Astrocyte (in vitro differentiated cells and primary cell): ENCODE data around the gene MEGF11. TPM values are rescaled to one million over a fixed set of nuclear protein-coding genes. Genes with fewer than 3 reads are reported as not detected.

Source experiments
- DNase-seq: peaks from one replicate; pipeline ENCODE4 v3.0.0-alpha.2; 2010; ENCODE audit warnings: low read depth
- FAIRE-seq: peaks from 2 replicates; lab custom pipeline; 2011; peaks lifted over from hg19 to GRCh38; lab: Jason Lieb, UNC
- H2AFZ ChIP-seq: 2 replicates; pipeline ENCODE4 v1.6.0; 2012; ENCODE audit warnings: low read depth, low read length, inconsistent platforms
- H3K27ac ChIP-seq: 2 replicates; pipeline ENCODE4 v1.5.1; 2011; ENCODE audit warnings: low read depth, low read length, inconsistent platforms
- H3K27me3 ChIP-seq: 2 replicates; pipeline ENCODE4 v1.6.0; 2011; ENCODE audit warnings: low read length, inconsistent platforms; ENCODE audit not compliant: insufficient read depth
- H3K36me3 ChIP-seq: 2 replicates; pipeline ENCODE4 v1.5.1; 2011; ENCODE audit warnings: low read length, inconsistent platforms; ENCODE audit not compliant: insufficient read depth
- H3K4me1 ChIP-seq: 2 replicates; pipeline ENCODE4 v1.5.1; 2011; ENCODE audit warnings: low read length, inconsistent platforms; ENCODE audit not compliant: insufficient read depth
- H3K4me2 ChIP-seq: 2 replicates; pipeline ENCODE4 v1.6.0; 2012; ENCODE audit warnings: low read length, inconsistent platforms
- H3K4me3 ChIP-seq: 2 replicates; pipeline ENCODE4 v1.5.1; 2011; ENCODE audit warnings: low read depth, mild to moderate bottlenecking, low read length, inconsistent platforms; ENCODE audit not compliant: insufficient read depth
- H3K79me2 ChIP-seq: 2 replicates; pipeline ENCODE4 v1.6.0; 2012; ENCODE audit warnings: mild to moderate bottlenecking, low read length, inconsistent platforms; ENCODE audit not compliant: insufficient read depth
- H3K9ac ChIP-seq: 2 replicates; pipeline ENCODE4 v1.6.0; 2012; ENCODE audit warnings: mild to moderate bottlenecking, low read length, inconsistent platforms
- H3K9me3 ChIP-seq: 2 replicates; pipeline ENCODE4 v1.5.1; 2012; ENCODE audit warnings: low read depth, mild to moderate bottlenecking, low read length, inconsistent platforms; ENCODE audit not compliant: insufficient read depth
- H4K20me1 ChIP-seq: 2 replicates; pipeline ENCODE4 v1.6.0; 2012; ENCODE audit warnings: low read length, inconsistent platforms; ENCODE audit not compliant: insufficient read depth
- H3K27ac Mint-ChIP-seq: one replicate; pipeline ENCODE4 v1.8.0; 2021; ENCODE audit warnings: mild to moderate bottlenecking, mixed read lengths; ENCODE audit not compliant: unreplicated experiment
- H3K27me3 Mint-ChIP-seq: one replicate; pipeline ENCODE4 v1.8.0; 2021; ENCODE audit warnings: low read depth, mixed read lengths; ENCODE audit not compliant: unreplicated experiment
- H3K36me3 Mint-ChIP-seq: one replicate; pipeline ENCODE4 v1.8.0; 2021; ENCODE audit warnings: low read depth, mixed read lengths; ENCODE audit not compliant: unreplicated experiment
- H3K4me1 Mint-ChIP-seq: one replicate; pipeline ENCODE4 v1.8.0; 2021; ENCODE audit warnings: low read depth, mixed read lengths; ENCODE audit not compliant: unreplicated experiment
- H3K4me3 Mint-ChIP-seq: one replicate; pipeline ENCODE4 v1.8.0; 2021; ENCODE audit warnings: mild to moderate bottlenecking, moderate library complexity, mixed read lengths; ENCODE audit not compliant: unreplicated experiment
- H3K9me3 Mint-ChIP-seq: one replicate; pipeline ENCODE4 v1.8.0; 2021; ENCODE audit warnings: mild to moderate bottlenecking, mixed read lengths; ENCODE audit not compliant: unreplicated experiment
- EZH2 ChIP-seq: IDR thresholded peaks from 2 replicates; pipeline ENCODE4 v1.6.1; 2012; ENCODE audit warnings: mild to moderate bottlenecking, low read length, inconsistent platforms; ENCODE audit not compliant: insufficient read depth
- total RNA-seq: library from RNA; stranded (reverse); gene quantifications from 2 replicates; pipeline ENCODE4 v1.2.1, GENCODE V29; 2021
- TF ChIP-seq, protein P1 (sequence below): IDR thresholded peaks from 2 replicates; pipeline ENCODE4 v1.5.1; 2011; ENCODE audit warnings: low read depth, mild to moderate bottlenecking, inconsistent platforms, low read length, moderate library complexity; ENCODE audit not compliant: insufficient read depth

The MEGF11 gene
- total RNA-seq, 1 donor from 2014 or later, result 0.16 TPM

DNA sequence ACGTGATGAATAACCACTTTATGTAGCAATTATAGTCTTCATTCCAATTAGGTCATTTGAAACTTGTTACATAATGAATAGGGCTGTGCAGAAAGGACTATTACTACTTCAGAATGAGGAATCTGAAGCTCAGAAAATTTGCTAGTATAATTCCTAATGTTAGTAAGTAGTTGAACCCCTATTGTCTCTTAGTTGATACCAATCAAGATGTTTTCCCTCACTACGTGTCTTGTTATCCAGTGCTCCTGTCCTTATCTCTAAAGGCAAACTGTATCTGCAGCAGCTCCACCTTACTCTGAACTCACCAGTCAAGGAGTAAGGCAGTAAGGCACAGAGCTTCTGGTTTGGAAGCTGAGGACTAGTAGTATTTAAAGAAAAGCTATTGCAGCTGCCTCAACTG is 352.2 kb downstream of the MEGF11 start:
- no peak overlapping the region for H3K4me2 ChIP-seq
- peaks cover 18% of the 10 kb centered on the region for H3K36me3 Mint-ChIP-seq
- FAIRE-seq, result no peak

DNA sequence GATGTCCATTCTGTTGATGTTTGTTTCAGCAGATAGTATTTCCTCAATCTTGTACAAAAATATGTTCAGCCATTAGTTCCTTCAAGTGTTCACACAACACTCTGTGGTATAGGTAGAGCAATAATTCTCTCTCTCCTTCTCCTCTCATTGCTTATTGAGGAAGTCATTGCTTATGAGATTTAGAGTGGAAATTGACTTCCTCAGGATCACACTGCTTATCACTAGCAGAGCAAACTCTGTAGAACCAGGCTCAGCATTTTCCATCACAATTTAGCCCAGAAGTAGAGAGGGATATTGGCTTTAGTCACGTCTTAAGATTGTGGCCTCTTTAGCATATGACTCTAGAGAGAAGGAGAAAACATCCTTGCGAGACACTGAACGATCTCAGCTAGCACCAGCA is 353.1 kb downstream of the MEGF11 start:
- H2AFZ ChIP-seq, result no peak overlapping the region
- H3K4me1 Mint-ChIP-seq, result peaks cover 23% of the 10 kb centered on the region
- TF ChIP-seq, protein P1, sequence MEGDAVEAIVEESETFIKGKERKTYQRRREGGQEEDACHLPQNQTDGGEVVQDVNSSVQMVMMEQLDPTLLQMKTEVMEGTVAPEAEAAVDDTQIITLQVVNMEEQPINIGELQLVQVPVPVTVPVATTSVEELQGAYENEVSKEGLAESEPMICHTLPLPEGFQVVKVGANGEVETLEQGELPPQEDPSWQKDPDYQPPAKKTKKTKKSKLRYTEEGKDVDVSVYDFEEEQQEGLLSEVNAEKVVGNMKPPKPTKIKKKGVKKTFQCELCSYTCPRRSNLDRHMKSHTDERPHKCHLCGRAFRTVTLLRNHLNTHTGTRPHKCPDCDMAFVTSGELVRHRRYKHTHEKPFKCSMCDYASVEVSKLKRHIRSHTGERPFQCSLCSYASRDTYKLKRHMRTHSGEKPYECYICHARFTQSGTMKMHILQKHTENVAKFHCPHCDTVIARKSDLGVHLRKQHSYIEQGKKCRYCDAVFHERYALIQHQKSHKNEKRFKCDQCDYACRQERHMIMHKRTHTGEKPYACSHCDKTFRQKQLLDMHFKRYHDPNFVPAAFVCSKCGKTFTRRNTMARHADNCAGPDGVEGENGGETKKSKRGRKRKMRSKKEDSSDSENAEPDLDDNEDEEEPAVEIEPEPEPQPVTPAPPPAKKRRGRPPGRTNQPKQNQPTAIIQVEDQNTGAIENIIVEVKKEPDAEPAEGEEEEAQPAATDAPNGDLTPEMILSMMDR, result no peak
- TF ChIP-seq EZH2, result no peak
- H3K27me3 Mint-ChIP-seq, result no peaks in the 10 kb centered on the region
- peaks cover 27% of the 10 kb centered on the region for H3K36me3 ChIP-seq
- no peak overlapping the region for H3K27ac ChIP-seq
- no peak overlapping the region for H3K4me3 Mint-ChIP-seq
- no peaks in the 10 kb centered on the region for H3K27me3 ChIP-seq
- peaks cover 52% of the 10 kb centered on the region for H4K20me1 ChIP-seq
- H3K36me3 Mint-ChIP-seq, result peaks cover 14% of the 10 kb centered on the region
- H3K4me1 ChIP-seq, result peaks cover 5% of the 10 kb centered on the region
- FAIRE-seq, result no peak
- no peaks in the 10 kb centered on the region for H3K79me2 ChIP-seq
- no peak overlapping the region for H3K27ac Mint-ChIP-seq
- no peak overlapping the region for H3K9ac ChIP-seq
- H3K4me2 ChIP-seq, result no peak overlapping the region
- no peaks in the 10 kb centered on the region for H3K9me3 ChIP-seq
- no peaks in the 10 kb centered on the region for H3K9me3 Mint-ChIP-seq
- no peak for DNase-seq
- no peak overlapping the region for H3K4me3 ChIP-seq

More for the DNA sequence above, 352.2 kb downstream of the MEGF11 start:
- Mint-ChIP-seq H3K4me1 (peaks cover 23% of the 10 kb centered on the region), H3K9me3 (no peaks in the 10 kb centered on the region), H3K4me3 (no peak overlapping the region), H3K27ac (no peak overlapping the region), H3K27me3 (no peaks in the 10 kb centered on the region)
- peaks cover 5% of the 10 kb centered on the region for H3K4me1 ChIP-seq
- peaks cover 28% of the 10 kb centered on the region for H3K36me3 ChIP-seq
- no peak overlapping the region for H3K9ac ChIP-seq
- H3K27me3 ChIP-seq, result no peaks in the 10 kb centered on the region
- no peaks in the 10 kb centered on the region for H3K79me2 ChIP-seq
- H3K9me3 ChIP-seq, result no peaks in the 10 kb centered on the region
- H2AFZ ChIP-seq, result no peak overlapping the region
- no peak for TF ChIP-seq EZH2
- TF ChIP-seq, protein P1, result no peak
- DNase-seq, result no peak
- no peak overlapping the region for H3K4me3 ChIP-seq
- H3K27ac ChIP-seq, result no peak overlapping the region
- H4K20me1 ChIP-seq, result peaks cover 51% of the 10 kb centered on the region

DNA sequence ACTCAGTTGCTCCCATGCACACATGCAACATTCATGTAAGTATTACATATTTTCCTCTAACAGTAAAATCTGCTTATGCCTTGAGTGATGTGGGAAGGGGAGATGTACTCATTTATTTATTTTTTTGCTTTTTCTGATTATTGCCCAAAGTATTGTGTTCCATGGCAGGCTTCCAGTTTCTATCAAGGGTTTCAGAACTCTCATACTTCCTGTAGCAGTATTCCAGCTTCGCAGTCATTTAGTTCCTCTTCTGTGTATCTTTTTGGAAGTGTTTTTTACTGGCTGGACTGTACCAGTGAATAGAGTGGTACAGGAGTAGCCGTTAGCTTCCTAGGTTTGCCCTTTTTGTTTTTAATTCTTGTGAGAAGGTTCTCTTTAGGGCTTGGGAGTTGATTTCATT is 357.3 kb downstream of the MEGF11 start:
- Histone ChIP-seq H4K20me1 (peaks cover 42% of the 10 kb centered on the region), H3K79me2 (peaks cover 5% of the 10 kb centered on the region), H2AFZ (no peak overlapping the region), H3K4me1 (no peaks in the 10 kb centered on the region), H3K36me3 (peaks cover 28% of the 10 kb centered on the region), H3K27me3 (no peaks in the 10 kb centered on the region), H3K27ac (no peak overlapping the region), H3K4me2 (no peak overlapping the region), H3K4me3 (no peak overlapping the region), H3K9me3 (no peaks in the 10 kb centered on the region), H3K9ac (no peak overlapping the region)
- H3K4me1 Mint-ChIP-seq, result no peaks in the 10 kb centered on the region
- H3K27ac Mint-ChIP-seq, result no peak overlapping the region
- FAIRE-seq, result no peak
- DNase-seq, result no peak
- H3K36me3 Mint-ChIP-seq, result peaks cover 12% of the 10 kb centered on the region
- no peaks in the 10 kb centered on the region for H3K27me3 Mint-ChIP-seq
- H3K4me3 Mint-ChIP-seq, result no peak overlapping the region
- H3K9me3 Mint-ChIP-seq, result no peaks in the 10 kb centered on the region
- no peak for TF ChIP-seq EZH2
- TF ChIP-seq, protein P1, result no peak
